Activated CD8-positive, alpha-beta T cell treated with anti-CD3 and anti-CD28 coated beads for 36 hours (primary cell): Measurements from ENCODE around the gene NME9. TPM values are rescaled to one million over a fixed set of nuclear protein-coding genes. Genes with fewer than 3 reads are reported as not detected.

Source experiments
- ATAC-seq: fragments of 200-7000 bp; cut with Tn5 transposase; one replicate; pipeline ENCODE4 v1.10.0; 2021; ENCODE audit warnings: mild to moderate bottlenecking, moderate library complexity
- CTCF ChIA-PET: fragments of 350-600 bp; sonication (Branson Sonifier 250); formaldehyde crosslinking; loops from one replicate; lab custom pipeline; 2021; ENCODE audit warnings: antibody characterized with exemption; lab: Charles Lee
- POLR2A ChIA-PET: fragments of 350-600 bp; sonication (Branson Sonifier 250); formaldehyde crosslinking; loops from one replicate; lab custom pipeline; 2021; ENCODE audit warnings: antibody characterized with exemption; lab: Charles Lee
- DNase-seq: peaks from one replicate; pipeline ENCODE4 v3.0.0-alpha.2; 2020
- H3K27ac Mint-ChIP-seq: one replicate; pipeline ENCODE4 v1.8.0; 2021; ENCODE audit warnings: mild to moderate bottlenecking, mixed read lengths
- H3K27me3 Mint-ChIP-seq: one replicate; pipeline ENCODE4 v1.8.0; 2021; ENCODE audit warnings: mixed read lengths
- H3K36me3 Mint-ChIP-seq: one replicate; pipeline ENCODE4 v1.8.0; 2021; ENCODE audit warnings: low read depth, mixed read lengths
- H3K4me1 Mint-ChIP-seq: one replicate; pipeline ENCODE4 v1.8.0; 2021; ENCODE audit warnings: low read depth, mixed read lengths
- H3K4me3 Mint-ChIP-seq: one replicate; pipeline ENCODE4 v1.8.0; 2021; ENCODE audit warnings: mild to moderate bottlenecking, moderate library complexity, mixed read lengths
- H3K9me3 Mint-ChIP-seq: one replicate; pipeline ENCODE4 v1.8.0; 2021; ENCODE audit warnings: mixed read lengths
- intact Hi-C: fragments of 100-400 bp; cut with micrococcal nuclease; formaldehyde crosslinking; loops from one replicate; pipeline ENCODE4 v1.10.0; 2022
- total RNA-seq, 2 experiments: library from RNA; stranded (reverse); gene quantifications; one replicate each; pipeline ENCODE4 v1.2.3, GENCODE V29; 2021
- TF ChIP-seq, protein P1 (sequence below): fragments of 200-600 bp; IDR thresholded peaks from one replicate; pipeline ENCODE4 v1.8.0; 2022; ENCODE audit warnings: antibody characterized with exemption, mild to moderate bottlenecking

Gene NME9
- total RNA-seq, 2 experiments from 2014 or later = 0.45 TPM; not detected in 1

DNA sequence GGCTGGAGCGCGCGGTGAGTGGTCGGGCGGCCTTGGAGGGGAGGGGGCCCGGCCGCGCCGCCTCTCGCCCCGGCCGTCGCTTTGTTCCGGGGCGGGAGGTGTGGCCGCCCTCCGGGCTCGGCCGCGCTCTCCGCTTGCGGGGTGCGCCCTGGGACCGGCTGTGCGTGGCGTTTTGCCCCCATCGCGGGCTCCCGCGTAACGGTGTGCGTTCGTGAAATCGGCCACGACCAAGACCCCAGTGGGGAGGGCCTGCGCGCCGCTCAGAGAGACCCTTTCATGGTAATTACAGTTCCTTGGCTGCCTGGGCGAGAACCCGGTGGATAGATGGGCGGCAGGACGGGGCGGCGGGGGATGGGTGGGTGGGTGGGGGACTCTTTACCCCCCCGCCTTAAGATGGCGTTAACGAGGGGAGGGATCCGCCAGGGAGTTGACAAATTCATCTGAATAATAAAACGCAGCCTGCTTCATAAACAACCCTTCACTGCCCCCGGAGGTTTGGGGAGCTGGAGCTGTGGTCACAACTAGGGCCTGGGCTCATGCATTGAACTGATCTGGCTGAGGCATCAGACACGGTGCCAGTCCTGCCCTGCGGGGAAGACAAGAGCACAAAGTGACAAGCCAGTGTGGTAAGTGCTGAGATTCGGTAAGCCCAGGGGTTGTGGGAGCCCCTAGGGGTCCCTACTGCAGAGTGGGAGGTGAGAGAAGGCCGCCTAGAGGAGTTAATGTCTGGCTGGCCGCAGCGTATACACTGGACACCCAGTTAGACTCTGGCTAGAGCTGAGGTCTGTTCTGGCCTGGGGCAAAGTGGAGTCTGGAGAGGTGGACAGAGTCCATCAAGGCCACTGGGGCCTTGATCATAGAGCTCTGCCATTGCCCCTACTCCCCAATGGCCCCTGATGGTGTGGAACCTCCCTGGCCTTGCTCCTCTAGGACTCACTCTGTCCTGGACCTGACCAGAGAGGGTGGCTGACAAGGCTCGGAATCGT is 19.4 kb upstream of the NME9 start:
- POLR2A ChIA-PET = interaction anchor here (1.1 kb wide), 1 partner anchor 10 kb away, joined by 4 read pairs; no protein-coding TSS in a partner anchor
- TF ChIP-seq, protein P1, sequence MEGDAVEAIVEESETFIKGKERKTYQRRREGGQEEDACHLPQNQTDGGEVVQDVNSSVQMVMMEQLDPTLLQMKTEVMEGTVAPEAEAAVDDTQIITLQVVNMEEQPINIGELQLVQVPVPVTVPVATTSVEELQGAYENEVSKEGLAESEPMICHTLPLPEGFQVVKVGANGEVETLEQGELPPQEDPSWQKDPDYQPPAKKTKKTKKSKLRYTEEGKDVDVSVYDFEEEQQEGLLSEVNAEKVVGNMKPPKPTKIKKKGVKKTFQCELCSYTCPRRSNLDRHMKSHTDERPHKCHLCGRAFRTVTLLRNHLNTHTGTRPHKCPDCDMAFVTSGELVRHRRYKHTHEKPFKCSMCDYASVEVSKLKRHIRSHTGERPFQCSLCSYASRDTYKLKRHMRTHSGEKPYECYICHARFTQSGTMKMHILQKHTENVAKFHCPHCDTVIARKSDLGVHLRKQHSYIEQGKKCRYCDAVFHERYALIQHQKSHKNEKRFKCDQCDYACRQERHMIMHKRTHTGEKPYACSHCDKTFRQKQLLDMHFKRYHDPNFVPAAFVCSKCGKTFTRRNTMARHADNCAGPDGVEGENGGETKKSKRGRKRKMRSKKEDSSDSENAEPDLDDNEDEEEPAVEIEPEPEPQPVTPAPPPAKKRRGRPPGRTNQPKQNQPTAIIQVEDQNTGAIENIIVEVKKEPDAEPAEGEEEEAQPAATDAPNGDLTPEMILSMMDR = no peak
- Mint-ChIP-seq H3K4me1 (peaks cover 4% of the 10 kb centered on the region), H3K4me3 (peak overlapping the region; percentile 50), H3K9me3 (no peaks in the 10 kb centered on the region), H3K27me3 (peaks cover 41% of the 10 kb centered on the region), H3K36me3 (no peaks in the 10 kb centered on the region), H3K27ac (no peak overlapping the region)
- CTCF ChIA-PET = interaction anchor here (0.6 to 3.4 kb wide), 9 partner anchors 14 to 170 kb away, joined by 3 to 16 read pairs (median 4); no protein-coding TSS in a partner anchor
- DNase-seq (no peak), ATAC-seq (no peak)
- intact Hi-C loops = no loop called here

DNA sequence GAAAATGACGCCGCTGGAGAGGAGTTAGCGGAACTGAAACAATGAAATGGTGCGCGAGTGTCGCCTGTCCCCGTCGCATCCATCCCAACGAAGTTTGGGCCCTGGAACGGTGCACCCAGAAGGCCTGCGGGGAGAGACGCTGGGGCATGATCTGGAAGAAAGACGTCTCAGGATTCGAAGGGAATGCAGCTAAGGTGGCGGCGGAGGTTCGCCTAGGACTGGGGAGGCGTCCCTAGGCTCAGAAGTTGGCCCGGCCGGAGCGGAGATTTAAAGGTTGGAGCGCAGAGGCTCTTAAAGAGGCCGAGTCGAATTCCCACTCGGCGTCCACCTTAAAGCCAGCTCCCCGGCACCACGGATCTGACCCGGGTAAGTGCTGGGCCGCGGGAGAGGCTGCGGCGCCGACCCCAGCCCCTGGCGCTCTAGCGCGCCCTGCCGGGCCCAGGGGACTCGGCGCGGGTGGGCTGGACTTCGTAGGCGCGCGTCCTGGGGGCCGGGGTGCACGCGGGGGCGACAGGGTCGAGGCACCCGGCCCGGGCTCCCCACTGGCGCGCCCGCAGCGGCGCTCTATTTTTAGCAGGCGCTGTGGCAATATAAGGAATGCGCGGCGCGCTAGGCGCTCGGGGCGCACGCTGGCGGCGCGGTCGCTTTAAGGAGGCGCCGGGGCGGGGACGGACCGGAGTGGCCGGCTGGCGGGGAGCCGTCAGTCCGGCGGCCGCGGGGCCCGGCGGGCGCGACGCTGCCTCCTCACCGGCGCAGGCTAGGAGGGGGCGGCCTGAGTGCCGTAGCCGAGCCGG is 18.5 kb upstream of the NME9 start, which contains the start of gene MRAS:
Gene MRAS, plus strand, starts transcription at position 620 of the 794 bp plus-strand sequence. CDS start 24,305 bp downstream, outside the sequence.
- Mint-ChIP-seq H3K27me3 (peaks cover 41% of the 10 kb centered on the region), H3K36me3 (no peaks in the 10 kb centered on the region), H3K4me3 (peak within 1 kb of the TSS; percentile 80), H3K4me1 (peaks cover 4% of the 10 kb centered on the region), H3K27ac (no peak within 1 kb of the TSS), H3K9me3 (no peaks in the 10 kb centered on the region)
- POLR2A ChIA-PET = interaction anchor here (1.1 kb wide), 1 partner anchor 10 kb away, joined by 4 read pairs; no protein-coding TSS in a partner anchor
- intact Hi-C loops = no loop called here
- CTCF ChIA-PET = interaction anchor here (0.6 to 1.1 kb wide), 4 partner anchors 15 to 169 kb away, joined by 3 to 4 read pairs (median 4); no protein-coding TSS in a partner anchor
- DNase-seq (peak; percentile 41), ATAC-seq (peak; percentile 82)
- TF ChIP-seq, protein P1 = peak; percentile 31

DNA sequence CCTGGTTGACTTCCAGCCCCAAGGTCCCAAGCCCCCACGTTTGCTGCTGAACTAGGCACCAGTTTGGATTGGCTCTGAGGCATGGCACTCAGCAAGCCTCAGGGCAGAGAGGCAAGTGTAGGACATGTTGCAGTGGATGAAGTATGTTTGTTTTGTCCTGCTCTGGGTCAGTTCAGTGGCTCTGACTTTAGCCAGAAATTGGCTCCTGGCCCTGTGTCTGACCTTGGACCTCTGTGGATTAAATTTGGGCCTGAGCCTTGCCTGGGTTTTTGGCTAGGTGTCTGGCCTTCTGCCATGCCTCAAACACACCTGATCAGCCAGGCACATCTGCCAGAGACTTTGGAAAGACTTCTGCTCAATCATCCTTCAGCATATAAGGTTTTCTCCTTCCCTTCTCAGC is 15.1 kb upstream of the NME9 start:
- no peak for ATAC-seq
- CTCF ChIA-PET = no interaction called here

DNA sequence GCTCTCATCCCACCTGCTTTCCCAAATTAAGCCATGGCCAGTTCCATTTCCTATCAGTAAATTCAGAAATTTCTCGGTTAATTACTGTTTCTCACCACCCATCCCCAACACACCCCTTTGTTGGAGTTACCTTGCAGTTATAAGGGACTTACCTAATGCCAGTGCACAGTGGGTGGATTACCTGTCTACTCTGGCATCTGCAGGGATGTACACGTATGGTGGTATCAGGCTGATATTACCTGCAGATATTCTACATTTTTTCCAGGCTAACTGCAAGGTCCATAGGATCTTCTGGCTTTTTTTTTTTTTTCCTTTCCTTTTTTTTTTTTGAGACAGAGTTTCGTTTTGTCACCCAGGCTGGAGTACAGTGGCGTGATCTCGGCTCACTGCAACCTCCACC is 10.9 kb upstream of the NME9 start:
- intact Hi-C loops = no loop called here
- ATAC-seq = no peak

More for the DNA sequence above, 15.1 kb upstream of the NME9 start:
- POLR2A ChIA-PET = no interaction called here
- Mint-ChIP-seq H3K4me3 (no peak overlapping the region), H3K4me1 (peaks cover 4% of the 10 kb centered on the region), H3K9me3 (no peaks in the 10 kb centered on the region), H3K27me3 (peaks cover 32% of the 10 kb centered on the region), H3K36me3 (no peaks in the 10 kb centered on the region), H3K27ac (no peak overlapping the region)
- no peak for DNase-seq
- TF ChIP-seq, protein P1 = no peak
- intact Hi-C loops = no loop called here

More for the DNA sequence above, 10.9 kb upstream of the NME9 start:
- POLR2A ChIA-PET = interaction anchor here (1.0 kb wide), 1 partner anchor 43 kb away, joined by 3 read pairs; no protein-coding TSS in a partner anchor
- no peaks in the 10 kb centered on the region for H3K9me3 Mint-ChIP-seq
- DNase-seq = no peak
- H3K27me3 Mint-ChIP-seq = peaks cover 6% of the 10 kb centered on the region
- no peak overlapping the region for H3K27ac Mint-ChIP-seq
- no peaks in the 10 kb centered on the region for H3K36me3 Mint-ChIP-seq
- H3K4me1 Mint-ChIP-seq = no peaks in the 10 kb centered on the region
- TF ChIP-seq, protein P1 = no peak
- no peak overlapping the region for H3K4me3 Mint-ChIP-seq
- CTCF ChIA-PET = no interaction called here
